ENCODE results near the gene ZNRF1.

GRCh38 chr16:75151798-75152197, 153.0 kb downstream of the ZNRF1 start:
- TF ChIP-seq CTCF (IDR thresholded peaks at IDR 0.05) (no peak), POLR2A (IDR thresholded peaks at IDR 0.05) (no peak)

All from right lobe of liver (tissue), 4 donors.